Activated naive CD4-positive, alpha-beta T cell treated with anti-CD3 and anti-CD28 coated beads, Interleukin-2, amount 50 U/mL, for 24 hours (primary cell): Measurements from ENCODE around the gene IFT25.
"Not testable (repeated sequence)": the region's sequence is repeated elsewhere in the genome, so short reads cannot be mapped to it uniquely, and the experiment has no call there.

Source experiments
- H3K27ac Mint-ChIP-seq: one replicate; pipeline ENCODE4 v1.8.0; 2021; ENCODE audit warnings: mild to moderate bottlenecking, mixed read lengths
- H3K27me3 Mint-ChIP-seq: one replicate; pipeline ENCODE4 v1.8.0; 2021; ENCODE audit warnings: mixed read lengths
- H3K36me3 Mint-ChIP-seq: one replicate; pipeline ENCODE4 v1.8.0; 2021; ENCODE audit warnings: mixed read lengths
- H3K4me1 Mint-ChIP-seq: one replicate; pipeline ENCODE4 v1.8.0; 2021; ENCODE audit warnings: mixed read lengths
- H3K4me3 Mint-ChIP-seq: one replicate; pipeline ENCODE4 v1.8.0; 2021; ENCODE audit warnings: mild to moderate bottlenecking, mixed read lengths
- H3K9me3 Mint-ChIP-seq: one replicate; pipeline ENCODE4 v1.8.0; 2021; ENCODE audit warnings: mixed read lengths

The IFT25 gene

GRCh38 chr1:53891018-53891417 is 54.5 kb downstream of the IFT25 start:
- Mint-ChIP-seq H3K4me3 (peak overlapping the region; percentile 98), H3K36me3 (peaks cover 3% of the 10 kb centered on the region), H3K4me1 (peaks cover 40% of the 10 kb centered on the region), H3K9me3 (no peaks in the 10 kb centered on the region), H3K27me3 (no peaks in the 10 kb centered on the region), H3K27ac (peak overlapping the region; percentile 97)

GRCh38 chr1:53890522-53890941 is 55.0 kb downstream of the IFT25 start:
- H3K4me1 Mint-ChIP-seq: peaks cover 43% of the 10 kb centered on the region
- H3K27ac Mint-ChIP-seq: peak overlapping the region; percentile 97
- H3K9me3 Mint-ChIP-seq: no peaks in the 10 kb centered on the region
- no peaks in the 10 kb centered on the region for H3K27me3 Mint-ChIP-seq
- H3K4me3 Mint-ChIP-seq: peak overlapping the region; percentile 98
- peaks cover 3% of the 10 kb centered on the region for H3K36me3 Mint-ChIP-seq

- peaks cover 3% of the 10 kb centered on the region for H3K36me3 Mint-ChIP-seq
- peak within 1 kb of the TSS; percentile 98 for H3K27ac Mint-ChIP-seq
These were observed 55.9 kb downstream of the IFT25 start, which contains the start of gene YIPF1 for GRCh38 chr1:53889304-53890298. TSS of gene YIPF1 (minus strand) at chr1:53889797. CDS start at chr1:53888937, 860 bp downstream.

GRCh38 chr1:53888681-53889080 is 56.8 kb downstream of the IFT25 start:
- H3K4me3 Mint-ChIP-seq: peak overlapping the region; percentile 98
- peak overlapping the region; percentile 98 for H3K27ac Mint-ChIP-seq
- H3K36me3 Mint-ChIP-seq: peaks cover 3% of the 10 kb centered on the region
- H3K9me3 Mint-ChIP-seq: no peaks in the 10 kb centered on the region
- peaks cover 50% of the 10 kb centered on the region for H3K4me1 Mint-ChIP-seq
- no peaks in the 10 kb centered on the region for H3K27me3 Mint-ChIP-seq

More at GRCh38 chr1:53889304-53890298, 55.9 kb downstream of the IFT25 start, which contains the start of gene YIPF1:
- no peaks in the 10 kb centered on the region for H3K9me3 Mint-ChIP-seq
- peaks cover 50% of the 10 kb centered on the region for H3K4me1 Mint-ChIP-seq
- no peaks in the 10 kb centered on the region for H3K27me3 Mint-ChIP-seq
- H3K4me3 Mint-ChIP-seq: peak within 1 kb of the TSS; percentile 98

GRCh38 chr1:53883600-53883999 is 61.9 kb downstream of the IFT25 start:
- not testable (repeated sequence) for H3K9me3 Mint-ChIP-seq, H3K27ac Mint-ChIP-seq, H3K4me3 Mint-ChIP-seq, H3K27me3 Mint-ChIP-seq
- Mint-ChIP-seq H3K4me1 (peaks cover 45% of the 10 kb centered on the region), H3K36me3 (peaks cover 16% of the 10 kb centered on the region)

- not testable (repeated sequence) for H3K27me3 Mint-ChIP-seq, H3K9me3 Mint-ChIP-seq, H3K4me3 Mint-ChIP-seq
- Mint-ChIP-seq H3K27ac (peak overlapping the region; percentile 44), H3K4me1 (peaks cover 29% of the 10 kb centered on the region), H3K36me3 (peaks cover 20% of the 10 kb centered on the region)
These were observed 63.6 kb downstream of the IFT25 start for GRCh38 chr1:53881853-53882252.

GRCh38 chr1:53878492-53879105 is 66.9 kb downstream of the IFT25 start:
- no peaks in the 10 kb centered on the region for H3K9me3 Mint-ChIP-seq
- H3K27me3 Mint-ChIP-seq: no peaks in the 10 kb centered on the region
- no peak overlapping the region for H3K4me3 Mint-ChIP-seq
- peaks cover 24% of the 10 kb centered on the region for H3K36me3 Mint-ChIP-seq
- H3K27ac Mint-ChIP-seq: no peak overlapping the region
- peaks cover 13% of the 10 kb centered on the region for H3K4me1 Mint-ChIP-seq

GRCh38 chr1:53875150-53875549 is 70.3 kb downstream of the IFT25 start:
- peaks cover 15% of the 10 kb centered on the region for H3K36me3 Mint-ChIP-seq
- not testable (repeated sequence) for H3K27me3 Mint-ChIP-seq, H3K4me1 Mint-ChIP-seq, H3K27ac Mint-ChIP-seq, H3K4me3 Mint-ChIP-seq, H3K9me3 Mint-ChIP-seq

- H3K27ac Mint-ChIP-seq: no peak overlapping the region
- H3K27me3 Mint-ChIP-seq: no peaks in the 10 kb centered on the region
- peaks cover 15% of the 10 kb centered on the region for H3K36me3 Mint-ChIP-seq
- no peak overlapping the region for H3K4me3 Mint-ChIP-seq
- H3K4me1 Mint-ChIP-seq: no peaks in the 10 kb centered on the region
- H3K9me3 Mint-ChIP-seq: no peaks in the 10 kb centered on the region
These were observed 73.6 kb downstream of the IFT25 start for GRCh38 chr1:53871773-53872484.
